ENCODE data around the gene PALMD.

The PALMD gene

DNA sequence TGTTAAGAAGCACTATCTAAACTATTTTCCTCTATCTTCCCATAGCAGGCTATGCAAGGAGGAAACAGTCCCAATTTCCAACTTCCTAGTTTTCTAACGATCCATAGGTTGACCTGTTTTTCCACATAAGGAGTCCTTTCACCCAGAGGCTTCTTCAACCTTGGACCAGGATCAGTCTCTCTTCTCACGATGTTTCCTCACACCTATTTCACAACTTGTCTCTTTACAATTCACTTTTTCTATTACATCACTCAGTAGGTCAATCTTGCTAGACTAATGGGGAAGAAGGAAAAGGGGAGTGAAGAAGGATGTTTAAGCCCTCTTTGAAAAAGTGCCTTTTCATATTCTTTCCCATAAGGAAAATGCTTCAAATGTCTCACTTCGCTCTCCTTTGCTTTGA lies 15.9 kb downstream of the PALMD start:
- no peak for DNase-seq

GRCh38 chr1:99662539-99663080 lies 16.7 kb downstream of the PALMD start:
- DNase-seq = no peak

GRCh38 chr1:99663501-99663900 lies 17.6 kb downstream of the PALMD start:
- DNase-seq = no peak

GRCh38 chr1:99665212-99665611 lies 19.3 kb downstream of the PALMD start:
- no peak for DNase-seq

- no peak for DNase-seq
Measured at GRCh38 chr1:99669376-99669775, 23.5 kb downstream of the PALMD start.

DNA sequence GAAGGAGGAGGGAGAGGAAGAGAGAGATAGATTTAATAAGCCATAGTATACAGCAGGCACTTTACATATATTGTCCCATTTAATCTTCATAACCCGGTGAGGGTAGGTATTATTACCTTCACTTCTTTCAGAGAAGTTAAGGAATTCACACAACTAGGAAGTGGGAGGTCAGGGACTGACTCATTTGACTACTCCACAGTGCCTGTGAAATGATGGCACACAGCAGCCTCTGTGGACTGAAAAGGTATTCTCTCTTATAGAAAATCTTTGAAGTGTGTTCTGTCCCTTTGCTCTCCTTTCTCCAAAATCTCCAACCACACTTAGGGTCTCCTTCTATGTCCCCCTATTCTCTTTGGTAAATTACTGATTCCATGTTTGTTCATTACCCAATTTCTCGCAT lies 23.9 kb downstream of the PALMD start:
- no peak for DNase-seq

GRCh38 chr1:99670583-99670982 lies 24.7 kb downstream of the PALMD start:
- no peak for DNase-seq

DNA sequence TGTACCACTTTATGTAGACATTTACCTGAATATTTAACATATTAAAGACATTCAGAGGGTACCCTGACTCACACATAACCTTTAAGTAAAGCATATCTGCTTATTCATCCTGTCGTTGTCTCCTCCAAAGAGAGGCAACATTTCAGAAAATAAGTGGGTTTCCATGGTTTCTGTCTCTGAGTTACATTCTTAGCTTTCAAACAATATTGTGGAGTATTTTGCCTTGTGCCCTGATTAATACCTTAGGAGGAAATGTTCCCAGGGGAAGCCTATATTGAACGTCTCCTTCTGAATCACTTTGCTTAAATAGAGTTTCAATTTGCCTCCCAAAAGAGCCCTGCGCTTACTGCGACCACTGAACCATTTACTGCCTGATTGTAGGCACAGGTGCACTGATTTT lies 26.1 kb downstream of the PALMD start:
- DNase-seq = no peak

- no peak for DNase-seq
Measured at GRCh38 chr1:99672530-99673213, 26.8 kb downstream of the PALMD start.

- DNase-seq = no peak
Measured at GRCh38 chr1:99673315-99673714, 27.4 kb downstream of the PALMD start.

- DNase-seq = no peak
Measured at GRCh38 chr1:99674115-99675064, 28.5 kb downstream of the PALMD start.

GRCh38 chr1:99675292-99675691 lies 29.4 kb downstream of the PALMD start:
- DNase-seq = no peak

- no peak for DNase-seq
Measured at GRCh38 chr1:99675994-99676393, 30.1 kb downstream of the PALMD start.

GRCh38 chr1:99676876-99677275 lies 31.0 kb downstream of the PALMD start:
- DNase-seq = no peak

DNA sequence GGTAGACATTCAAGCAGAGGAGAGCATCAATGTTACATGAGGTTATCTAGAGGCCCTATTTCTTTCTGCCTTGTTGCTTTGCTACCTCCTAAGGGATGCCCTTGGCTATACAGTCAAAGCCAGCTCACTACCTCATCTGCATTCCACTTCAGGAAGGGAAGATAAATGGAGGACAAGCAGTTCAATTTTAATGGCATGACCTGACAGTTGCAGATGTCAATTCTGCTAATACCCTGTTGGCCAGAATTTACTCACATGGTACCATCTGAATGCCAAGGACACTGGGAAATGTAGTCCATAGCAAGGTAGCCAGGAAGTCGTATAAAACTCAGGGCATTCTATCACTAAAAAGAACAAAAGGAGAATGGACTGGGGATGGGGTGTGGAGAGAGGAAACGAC lies 31.5 kb downstream of the PALMD start:
- no peak for DNase-seq

DNA sequence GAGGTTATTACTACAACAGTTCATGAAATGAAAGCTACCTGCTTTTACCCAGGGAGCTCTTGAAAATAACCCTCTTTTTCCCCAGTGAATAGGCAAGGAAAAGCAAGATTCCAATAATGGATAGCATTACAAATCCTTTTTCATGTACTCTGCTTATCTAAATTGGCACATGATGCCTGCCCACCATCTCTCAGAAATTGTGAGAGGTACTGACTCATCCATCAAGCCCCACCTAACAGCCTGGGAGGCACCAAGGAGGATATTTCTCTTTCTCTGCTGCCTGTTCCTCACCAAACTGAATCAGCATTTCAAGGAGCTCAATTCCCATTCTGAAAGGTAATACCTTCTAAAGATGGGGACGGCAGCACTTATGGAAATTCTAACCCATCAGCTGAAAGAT lies 34.4 kb downstream of the PALMD start:
- DNase-seq = no peak

DNA sequence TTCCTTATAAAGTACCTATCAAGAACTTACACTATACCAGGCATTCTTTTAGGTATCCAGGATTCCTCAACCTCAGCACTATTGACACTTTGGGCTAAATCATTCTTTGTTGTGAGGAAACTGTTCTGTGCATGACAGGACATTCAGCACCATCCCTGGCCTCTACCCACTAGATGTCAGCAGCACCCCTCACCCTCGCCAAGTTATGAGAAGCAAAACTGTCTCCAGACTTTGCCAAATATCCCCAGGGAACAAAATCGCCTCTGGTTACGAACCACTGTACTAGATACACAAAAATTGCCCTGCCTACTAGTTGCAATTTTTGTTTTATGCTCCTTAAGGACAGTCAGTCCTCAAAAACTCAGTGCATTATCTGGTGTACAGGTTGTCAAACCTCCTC lies 35.7 kb downstream of the PALMD start:
- DNase-seq = no peak

DNA sequence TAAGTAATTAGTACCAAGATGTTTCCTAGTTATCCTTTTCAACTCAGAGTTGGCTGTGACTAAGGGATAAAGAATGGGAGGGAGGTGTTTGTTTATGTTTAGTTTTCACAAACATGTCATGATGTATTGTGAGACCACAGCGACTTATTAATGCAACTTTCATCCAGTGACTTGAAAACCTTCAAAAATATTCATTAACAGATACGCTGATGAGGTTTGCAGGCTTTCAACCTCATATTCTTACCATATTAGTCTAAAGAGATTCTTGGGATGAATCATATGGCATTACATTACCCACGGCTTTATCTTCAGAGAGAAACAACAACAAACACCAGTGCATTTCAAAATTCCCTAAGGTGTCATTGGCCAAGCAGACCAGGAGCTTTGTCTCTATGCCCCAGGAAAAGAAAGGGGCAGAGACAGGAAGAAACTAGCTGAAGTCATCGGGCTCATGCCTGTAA lies 36.4 kb downstream of the PALMD start:
- no peak for DNase-seq

- DNase-seq = peak in 1 of 2 experiments; percentile 24
Measured at GRCh38 chr1:99685516-99686180, 39.7 kb downstream of the PALMD start.

DNA sequence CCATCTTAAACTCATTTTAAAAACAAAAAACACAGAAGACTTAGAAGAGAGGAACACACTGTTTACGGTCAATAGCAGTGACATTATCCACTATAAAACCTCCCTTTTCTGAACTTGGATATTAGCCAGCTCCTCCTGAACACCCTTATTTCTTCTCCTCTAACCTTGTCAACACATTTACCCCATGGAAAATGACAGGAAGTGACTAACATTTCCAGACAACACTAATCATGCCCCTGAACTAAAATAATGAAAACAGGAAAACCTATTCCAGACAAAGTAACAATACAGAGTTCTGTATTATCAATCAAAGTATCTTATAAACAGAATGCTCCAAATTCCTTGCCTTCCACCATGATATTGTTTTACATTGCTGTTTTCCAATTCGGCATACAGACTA lies 45.3 kb downstream of the PALMD start:
- no peak for DNase-seq

DNA sequence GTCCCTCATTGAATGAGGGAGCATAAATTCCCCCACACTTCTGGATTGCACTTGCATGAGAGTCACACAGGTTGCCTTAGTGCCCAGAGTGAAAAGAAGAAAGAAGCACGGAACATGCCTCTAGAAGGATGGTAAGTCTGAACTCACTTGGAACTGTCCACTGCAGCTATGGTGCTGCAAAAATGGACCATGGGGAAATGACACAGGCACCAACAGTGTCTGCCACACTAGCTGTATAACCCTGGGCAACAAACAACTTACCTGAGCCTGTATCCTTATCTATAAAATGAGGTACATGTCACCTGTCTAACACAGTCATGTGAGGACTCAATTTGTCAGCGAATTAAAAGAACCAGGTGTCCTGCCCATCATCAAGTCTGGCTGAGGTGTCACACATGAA lies 50.7 kb downstream of the PALMD start:
- no peak for DNase-seq

GRCh38 chr1:99697580-99697979 lies 51.7 kb downstream of the PALMD start:
- no peak for DNase-seq

DNA sequence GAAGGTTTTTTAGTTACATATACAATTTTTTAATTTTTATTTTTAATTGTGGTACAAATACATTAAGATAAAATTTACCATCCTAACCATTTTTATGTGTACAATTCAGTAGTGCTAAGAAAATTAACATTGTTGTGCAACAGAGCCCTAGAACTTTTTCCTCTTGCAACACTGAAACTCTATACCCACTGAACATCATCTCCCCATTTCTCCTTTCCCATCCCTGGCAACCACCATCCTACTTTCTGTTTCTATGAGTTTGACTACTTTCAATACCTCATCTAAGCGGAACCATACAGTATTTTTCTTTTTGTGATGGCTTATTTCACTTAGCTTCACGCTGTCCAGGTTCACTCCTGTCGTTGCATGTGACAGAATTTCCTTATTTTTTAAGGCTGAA lies 54.1 kb downstream of the PALMD start:
- no peak for DNase-seq
